HG03460 (cell line): ENCODE results near the gene TCTN1.

Source experiments
- ATAC-seq: cut with Tn5 transposase; IDR thresholded peaks from one replicate; pipeline ENCODE4 v1.9.1; 2021; ENCODE audit not compliant: unreplicated experiment

The TCTN1 gene

DNA sequence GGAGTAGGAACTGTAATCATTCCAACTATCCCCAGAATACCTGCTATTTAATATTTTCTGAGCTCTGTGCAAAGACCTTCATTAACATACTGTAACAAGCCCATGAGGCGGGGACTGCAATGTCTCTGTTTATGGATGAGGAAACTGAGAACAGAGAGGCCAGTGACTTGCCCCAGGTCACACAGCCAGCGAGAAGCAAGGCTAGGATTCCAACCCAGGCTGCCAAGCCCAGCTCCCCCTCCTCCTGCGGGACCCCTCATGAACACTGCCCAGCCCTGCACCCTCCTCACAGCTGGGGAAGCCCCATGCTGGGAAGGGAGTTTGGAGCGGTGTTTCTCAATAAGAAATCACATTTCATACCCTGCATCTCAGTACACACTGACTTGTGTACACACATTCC, 64.1 kb downstream of the TCTN1 start:
- no peak for ATAC-seq

DNA sequence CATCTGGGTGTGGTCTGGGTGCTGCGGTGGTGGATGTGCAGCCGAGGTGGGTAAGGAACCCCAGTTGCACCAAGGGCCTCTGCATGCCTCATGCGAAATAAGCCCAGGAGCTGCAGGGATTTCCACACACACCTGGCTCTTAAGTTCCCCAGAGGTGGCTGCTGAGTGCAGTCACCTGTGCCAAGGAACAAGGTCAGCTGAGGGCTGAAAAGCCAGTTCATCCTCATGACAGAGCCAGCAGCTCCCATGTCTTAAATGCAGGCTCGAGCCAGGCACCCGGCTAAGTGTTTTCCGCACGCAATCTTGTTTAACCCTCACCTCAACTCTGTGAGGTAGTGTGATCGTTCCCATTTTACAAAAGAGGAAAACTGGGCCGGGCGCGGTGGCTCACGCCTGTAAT, 65.3 kb downstream of the TCTN1 start:
- no peak for ATAC-seq

DNA sequence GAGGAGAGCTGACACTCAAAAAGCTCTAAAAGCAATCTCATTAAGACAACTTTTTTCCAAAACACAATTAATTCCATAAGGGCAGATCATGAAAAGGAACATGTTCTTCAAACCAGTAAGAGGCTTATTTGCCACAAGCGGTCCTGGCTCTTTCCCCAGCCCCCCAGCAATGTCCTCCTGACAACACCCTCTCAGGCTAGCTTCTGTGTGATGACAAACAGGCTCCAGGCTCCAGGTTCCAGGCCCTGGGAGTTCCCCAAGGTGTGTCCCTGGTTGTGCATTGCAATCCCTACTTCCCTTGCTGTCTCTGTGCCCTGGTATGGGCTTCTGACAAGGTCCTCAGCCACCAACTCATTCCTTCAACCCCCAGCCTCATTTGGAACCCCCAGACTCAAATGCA, 66.1 kb downstream of the TCTN1 start:
- ATAC-seq, result no peak

DNA sequence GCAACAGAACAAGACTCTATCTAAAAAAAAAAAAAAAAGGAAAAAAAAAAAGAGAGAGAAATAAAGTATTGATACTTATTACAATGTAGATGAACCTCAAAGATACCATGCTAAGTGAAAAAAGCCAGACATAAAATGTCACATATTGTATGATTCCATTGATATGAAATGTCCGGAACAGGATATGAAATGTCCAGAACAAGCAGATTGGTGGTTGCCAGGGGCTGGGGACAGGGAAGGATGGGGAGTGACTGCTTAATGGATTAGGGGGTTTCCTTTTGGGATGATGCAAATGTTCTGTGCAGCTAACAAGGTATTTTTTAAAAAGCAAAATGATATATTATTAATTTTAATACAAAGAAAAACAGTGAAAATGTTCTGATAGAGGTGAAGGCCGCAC, 70.0 kb downstream of the TCTN1 start:
- no peak for ATAC-seq

DNA sequence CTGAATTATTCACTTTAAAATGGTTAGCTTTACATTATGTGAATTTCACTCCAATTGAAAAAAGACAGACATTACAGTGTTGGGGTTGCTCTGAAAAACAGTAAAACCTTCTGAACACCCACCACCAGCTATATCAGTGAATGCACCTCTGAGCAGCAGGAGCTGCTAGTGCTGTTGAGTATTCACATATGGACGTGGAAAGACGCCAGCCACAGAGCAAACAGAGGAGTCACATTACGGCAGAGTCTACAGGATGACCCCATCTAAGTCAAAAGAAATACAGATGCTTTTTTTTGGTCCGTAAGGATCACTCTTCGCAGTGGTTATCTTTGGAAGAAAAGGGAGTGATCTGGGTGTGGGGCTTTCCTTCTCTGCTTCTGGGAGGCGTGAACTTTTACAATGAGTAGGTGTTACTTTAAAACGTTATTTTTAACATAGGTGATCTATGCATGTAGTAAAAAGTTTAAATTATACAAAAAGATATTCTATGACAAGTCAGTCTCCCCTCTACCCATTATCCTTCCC, 70.4 kb downstream of the TCTN1 start:
- no peak for ATAC-seq

DNA sequence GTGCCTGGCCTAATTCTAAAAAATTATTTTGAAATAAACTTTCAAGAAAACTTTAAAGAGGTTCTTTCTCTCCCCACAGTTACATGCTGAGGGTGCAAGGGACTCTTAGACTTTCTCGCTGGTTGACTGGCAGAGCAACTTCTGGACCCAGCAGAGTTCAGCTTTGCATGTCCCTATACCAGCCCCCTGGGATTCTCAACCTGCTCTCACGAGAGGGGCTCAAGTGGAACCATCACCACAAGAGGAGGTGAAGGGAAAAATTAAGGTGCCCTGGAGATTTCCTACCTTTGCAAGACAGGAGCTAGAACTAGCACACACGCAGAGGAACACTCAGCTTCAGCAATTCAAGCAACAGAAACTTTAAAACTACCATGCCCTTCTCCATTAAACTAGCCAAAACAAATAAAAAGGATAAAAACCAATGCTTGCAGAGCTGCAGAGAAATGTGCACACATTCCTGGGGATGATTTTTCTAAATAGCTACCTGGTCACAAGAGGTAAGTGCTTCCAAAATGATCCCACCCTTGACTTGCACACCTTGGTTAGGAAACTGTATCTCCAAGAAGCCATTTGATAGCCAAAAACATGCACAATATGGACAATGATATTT, 72.5 kb downstream of the TCTN1 start:
- no peak for ATAC-seq

DNA sequence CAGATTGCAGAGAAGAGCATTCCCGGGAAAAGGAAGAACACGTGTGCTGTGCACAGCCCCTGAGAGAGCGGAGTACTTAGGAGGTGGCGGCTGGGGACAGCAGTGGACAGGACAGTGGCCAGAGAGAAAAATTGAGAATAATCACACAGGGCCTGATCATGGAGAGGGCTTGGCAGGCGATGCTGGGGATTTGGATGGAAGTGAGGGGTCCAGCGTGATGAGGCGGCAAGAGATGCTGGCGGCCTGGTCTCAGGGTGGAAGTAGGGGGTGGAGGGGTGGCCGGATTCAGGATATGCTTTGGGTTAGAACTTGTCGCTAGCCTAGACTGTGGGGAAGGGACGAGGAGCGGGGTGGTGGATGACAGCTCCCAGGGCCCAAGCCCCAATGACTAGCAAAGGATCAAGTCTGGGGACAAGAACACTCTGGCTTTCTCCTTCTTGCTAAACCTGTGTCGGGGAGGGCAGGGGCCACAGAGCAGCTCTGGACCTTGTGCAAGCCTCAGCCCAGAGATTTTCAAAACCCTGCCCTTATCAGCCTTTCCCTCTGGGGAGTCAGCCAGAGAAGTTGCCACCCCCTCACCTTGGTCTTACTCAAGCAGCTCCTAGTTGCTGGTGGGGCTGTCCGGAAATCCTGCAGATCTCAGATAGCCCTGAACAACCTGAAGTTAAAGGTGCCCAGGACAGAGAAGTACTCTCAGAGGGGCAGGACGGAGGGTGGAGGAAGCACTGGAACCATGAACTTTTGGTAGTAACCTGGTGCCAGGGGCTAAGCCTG, 73.7 kb downstream of the TCTN1 start:
- ATAC-seq, result no peak

DNA sequence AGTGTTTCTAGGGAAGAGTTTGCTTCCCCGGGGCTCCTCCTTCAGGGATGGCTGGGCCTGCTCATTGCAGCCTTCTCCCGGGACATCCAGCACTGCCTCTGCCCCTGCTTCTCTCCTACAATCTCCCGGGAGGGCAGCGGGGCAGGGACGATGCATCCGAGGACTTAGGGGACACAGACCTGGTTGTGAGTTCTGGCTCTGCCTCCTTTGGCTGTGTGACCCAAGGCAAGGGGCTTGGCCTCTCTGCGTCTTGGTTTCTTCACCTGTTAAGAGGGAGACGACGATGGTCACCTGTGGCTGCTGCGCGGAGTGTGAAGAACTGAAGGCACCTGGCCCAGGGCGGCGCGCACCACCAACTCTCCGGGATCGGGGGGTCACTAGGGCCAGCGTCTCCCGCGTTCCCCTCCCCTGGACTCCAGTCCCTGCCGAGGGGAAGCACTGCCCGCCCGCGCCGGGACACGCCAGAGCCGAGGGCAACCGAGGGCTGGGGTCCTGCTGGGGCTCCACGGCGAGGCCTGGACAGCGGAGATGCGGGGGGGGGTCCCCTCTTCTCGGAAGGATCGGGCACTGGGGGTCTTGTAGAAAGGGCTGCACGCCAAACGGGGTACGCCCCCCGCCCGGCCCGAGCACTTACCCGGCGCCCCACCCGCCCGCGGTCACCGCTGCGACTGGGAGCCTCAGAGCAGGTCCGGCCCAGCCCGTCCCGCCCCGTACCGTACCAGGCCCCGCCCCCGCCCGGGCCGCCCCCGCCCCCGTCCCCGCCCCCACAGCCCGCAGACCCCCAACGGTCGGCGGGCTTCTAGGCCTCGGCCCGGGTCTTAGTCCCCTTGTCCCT, 74.7 kb downstream of the TCTN1 start, which contains the start of gene HVCN1:
HVCN1 (minus strand) TSS at position 670 of the 835 bp plus-strand sequence. CDS start 5,870 bp downstream, outside the sequence.
- peak; percentile 28 for ATAC-seq

DNA sequence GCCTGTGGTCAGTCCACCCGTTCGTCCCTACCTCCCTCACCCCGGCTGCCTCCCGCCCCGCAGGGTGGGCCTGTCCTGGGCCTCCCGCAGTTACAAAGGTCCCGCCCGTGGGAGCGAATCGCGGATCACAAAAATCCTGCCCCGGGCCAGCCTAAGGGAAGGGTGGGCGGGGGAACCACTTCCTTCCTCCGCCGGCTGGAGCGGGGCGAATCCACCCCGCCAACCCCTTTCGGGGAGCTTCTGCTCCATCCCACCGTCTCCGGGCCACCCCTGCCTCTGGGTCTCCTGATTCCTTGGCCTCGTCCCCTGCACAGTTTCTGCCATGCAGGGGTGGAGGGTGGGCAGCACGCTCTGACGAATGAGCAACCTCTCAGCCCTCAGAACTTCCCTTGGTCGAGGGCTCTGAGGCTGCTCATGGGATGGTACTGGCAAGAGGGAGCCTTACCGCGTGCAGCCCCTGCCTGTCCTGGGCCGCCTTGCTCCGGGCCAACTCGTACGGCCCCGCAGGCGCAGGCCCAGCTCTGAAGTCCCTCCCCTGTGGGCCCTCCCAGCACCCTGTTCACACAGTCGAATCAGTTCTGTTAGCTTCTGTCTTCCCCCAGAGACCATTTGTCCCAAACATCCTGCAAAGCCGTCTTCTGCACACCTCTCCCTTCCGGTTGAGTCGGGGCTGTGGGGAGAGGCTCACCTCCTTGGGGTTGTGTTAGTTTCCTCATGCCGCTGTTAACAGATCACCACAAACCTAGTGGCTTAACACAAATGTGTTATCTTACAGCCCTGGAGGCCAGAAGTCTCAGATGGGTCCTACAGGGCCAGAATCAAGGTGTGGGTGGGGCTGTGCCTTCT, 75.6 kb downstream of the TCTN1 start:
- peak; percentile 53 for ATAC-seq

DNA sequence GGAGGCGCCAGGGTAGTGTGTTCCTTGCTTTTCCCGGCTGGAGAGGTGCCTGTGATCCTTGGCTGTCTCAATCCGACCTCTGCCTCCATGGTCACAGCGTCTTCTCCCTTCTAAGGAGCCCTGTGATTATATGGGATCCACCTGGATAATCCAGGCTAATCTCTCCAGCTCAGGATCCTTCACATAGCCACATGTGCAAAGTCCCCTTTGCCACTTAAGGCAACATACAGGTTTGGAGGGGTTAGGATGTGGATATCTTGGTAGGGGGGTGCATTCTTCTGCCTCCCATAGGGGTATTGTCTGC, 76.2 kb downstream of the TCTN1 start:
- ATAC-seq, result no peak

DNA sequence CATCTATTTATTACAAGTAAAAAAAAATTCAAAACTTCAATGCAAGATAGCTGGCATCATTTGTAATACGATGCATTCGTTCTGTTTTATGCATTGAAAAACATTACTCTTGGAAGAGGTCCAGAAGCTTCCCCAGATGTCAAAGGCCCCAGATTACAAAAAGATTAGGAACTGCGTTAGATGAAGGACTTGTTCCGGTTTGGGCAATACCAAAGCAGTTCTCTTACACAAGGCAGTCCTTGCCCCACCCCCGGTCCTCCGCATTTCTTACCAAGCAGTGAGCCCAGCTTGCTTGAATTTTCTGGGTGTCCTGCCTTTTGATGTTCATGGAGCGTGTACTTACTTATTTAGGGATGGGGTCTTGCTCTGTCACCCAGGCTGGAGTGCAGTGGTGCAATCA, 79.8 kb downstream of the TCTN1 start:
- no peak for ATAC-seq

DNA sequence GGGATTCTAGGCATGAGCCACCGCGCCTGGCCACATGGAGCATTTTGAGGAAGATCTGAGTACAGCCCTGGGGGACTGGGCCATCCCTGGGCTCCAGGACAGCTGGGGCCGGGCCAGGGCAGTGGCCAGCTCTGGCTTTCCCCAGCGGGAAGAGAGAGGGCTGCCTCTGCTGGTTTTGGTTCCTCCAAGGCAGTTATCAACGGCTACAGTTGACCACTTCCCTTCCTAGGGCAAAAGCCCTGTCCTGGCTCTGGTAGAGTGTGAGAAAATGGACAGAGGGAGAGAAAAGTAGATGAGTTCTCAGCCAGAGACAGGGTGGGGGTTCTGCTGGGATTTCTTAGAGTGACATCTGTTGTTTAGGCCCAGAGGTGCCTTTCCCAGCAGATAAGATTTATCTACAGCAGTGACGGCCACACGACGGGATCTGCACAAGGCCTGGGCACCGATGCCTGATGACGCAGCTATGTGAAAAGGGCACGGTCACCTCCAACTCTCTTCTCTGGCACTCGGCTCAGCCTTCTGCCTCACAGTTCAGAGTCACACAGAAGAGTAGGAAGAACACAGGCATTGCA, 80.5 kb downstream of the TCTN1 start:
- ATAC-seq, result no peak

DNA sequence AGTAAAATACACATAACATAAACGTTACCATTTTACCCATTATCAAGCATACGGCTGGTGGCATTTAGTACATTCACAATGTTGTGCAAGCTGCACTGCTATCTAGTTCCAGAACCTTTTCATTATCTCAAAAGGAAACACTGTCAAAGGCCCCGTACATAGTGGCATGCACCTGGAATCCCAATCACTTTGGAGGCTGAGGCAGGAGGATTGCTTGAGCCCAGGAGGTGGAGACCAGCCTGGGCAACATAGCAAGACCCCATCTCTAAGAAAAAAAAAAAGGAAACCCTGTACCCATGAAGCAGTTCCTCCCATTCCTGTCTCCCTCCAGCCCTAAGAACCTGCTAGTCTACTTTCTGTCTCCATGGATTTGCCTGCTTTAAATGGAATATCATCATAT, 82.4 kb downstream of the TCTN1 start:
- no peak for ATAC-seq

DNA sequence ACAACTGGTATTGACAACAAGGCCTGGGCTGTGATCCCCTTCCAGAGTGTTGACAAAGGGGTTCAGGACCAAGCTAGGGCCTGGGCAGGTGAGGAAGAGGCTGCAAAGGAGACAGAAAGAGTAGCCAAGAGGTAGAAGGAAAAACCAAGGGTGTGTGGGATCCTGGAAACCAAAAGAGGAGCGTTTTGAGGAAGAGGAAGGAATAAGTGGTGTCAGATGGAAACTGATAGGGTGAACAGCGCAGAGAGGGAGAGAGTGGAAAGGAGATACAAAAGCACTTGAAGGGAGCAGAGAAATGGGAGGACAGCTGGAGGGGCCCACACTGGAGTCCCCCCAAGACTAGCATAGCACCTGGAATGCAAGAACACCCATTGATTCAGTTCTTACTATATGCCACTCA, 83.3 kb downstream of the TCTN1 start:
- ATAC-seq, result no peak

DNA sequence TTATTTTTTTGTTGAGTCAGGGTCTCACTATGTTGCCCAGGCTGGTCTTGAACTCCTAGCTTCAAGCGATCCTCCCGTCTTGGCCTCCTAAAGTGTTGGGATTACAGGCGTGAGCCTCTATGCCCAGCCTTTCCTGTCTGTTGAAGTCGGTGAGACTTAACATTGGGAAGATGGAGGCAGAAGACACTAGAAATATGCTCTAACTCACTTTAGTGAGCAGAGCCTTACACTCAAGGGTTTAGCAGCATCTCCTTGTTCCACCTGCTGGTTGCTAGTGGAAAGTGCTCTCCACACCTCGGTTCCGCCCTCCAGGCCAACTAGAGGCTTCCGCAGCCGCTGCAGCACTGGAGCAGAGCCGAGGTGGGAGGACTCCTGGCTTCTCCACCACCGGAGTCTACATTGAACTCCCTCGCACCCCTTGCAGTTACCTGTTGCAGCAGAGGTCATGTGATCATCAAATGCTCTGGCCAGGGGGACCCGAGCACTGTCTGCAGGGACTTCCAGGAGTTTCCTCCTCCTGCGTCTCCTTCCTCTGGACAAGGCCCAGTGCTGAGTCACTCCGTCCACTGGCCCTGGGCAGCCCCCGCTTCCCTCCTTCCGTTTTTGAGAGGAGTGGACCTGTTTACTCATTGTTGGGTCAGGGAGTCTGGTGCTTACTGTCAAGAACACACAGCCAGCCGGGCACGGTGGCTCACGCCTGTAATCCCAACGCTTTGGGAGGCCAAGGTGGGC, 84.4 kb downstream of the TCTN1 start:
- ATAC-seq, result peak; percentile 93
